ENCODE measurements around the gene SPTB.

Gene SPTB

DNA sequence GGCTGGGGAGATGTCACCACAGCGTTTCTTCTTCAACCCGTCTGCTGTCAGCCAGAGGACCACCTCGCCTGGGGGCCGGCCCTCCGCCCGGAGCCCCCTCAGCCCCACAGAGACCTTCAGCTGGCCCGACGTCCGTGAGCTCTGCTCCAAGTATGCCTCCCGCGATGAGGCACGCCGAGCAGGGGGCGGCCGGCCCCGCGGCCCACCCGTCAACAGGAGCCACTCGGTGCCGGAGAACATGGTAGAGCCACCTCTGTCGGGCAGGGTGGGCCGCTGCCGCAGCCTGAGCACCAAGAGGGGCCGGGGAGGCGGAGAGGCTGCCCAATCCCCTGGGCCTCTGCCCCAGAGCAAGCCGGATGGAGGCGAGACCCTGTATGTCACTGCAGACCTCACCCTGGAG lies 136.6 kb downstream of the SPTB start:
- H3K36me3 ChIP-seq (ENCODE audit: control insufficient read depth in 4 of 4, insufficient read depth in 4 of 4, low read length in 3 of 4), result peaks cover 0 to 81% (median 0%) of the 10 kb centered on the region in 4 experiments
- POLR2A ChIA-PET, result no interaction called here
- CTCF ChIA-PET, result interaction anchor here (1.1 to 2.4 kb wide), 2 partner anchors 18 to 23 kb away, joined by 3 to 5 read pairs; no protein-coding TSS in a partner anchor
- H3K27ac ChIP-seq (ENCODE audit: insufficient read depth in 1 of 2, low read depth in 1 of 2, low read length in 2 of 2, poor library complexity in 1 of 2, severe bottlenecking in 2 of 2), result no peak overlapping the region
- H3K27me3 ChIP-seq (replicated peaks in 2 of 5; ENCODE audit: control insufficient read depth in 4 of 5, insufficient read depth in 5 of 5, low read length in 4 of 5), result no peaks in the 10 kb centered on the region
- H3K4me1 ChIP-seq (ENCODE audit: control extremely low read depth in 1 of 4, control insufficient read depth in 4 of 4, insufficient read depth in 4 of 4, low read length in 3 of 4), result no peaks in the 10 kb centered on the region
- no peak for DNase-seq
- no peak overlapping the region for H3K4me3 ChIP-seq (ENCODE audit: control insufficient read depth in 1 of 7, extremely low read depth in 1 of 7, insufficient read depth in 4 of 7, low read depth in 2 of 7, low read length in 6 of 7)
- H3K9me3 ChIP-seq (ENCODE audit: control extremely low read depth in 1 of 5, control insufficient read depth in 4 of 5, insufficient read depth in 2 of 5, low read depth in 1 of 5, low read length in 4 of 5), result peaks cover 0 to 3% (median 0%) of the 10 kb centered on the region in 5 experiments
- WGBS (ENCODE audit: insufficient coverage), result 93% methylated on average over 19 of the region's 27 CpGs

DNA sequence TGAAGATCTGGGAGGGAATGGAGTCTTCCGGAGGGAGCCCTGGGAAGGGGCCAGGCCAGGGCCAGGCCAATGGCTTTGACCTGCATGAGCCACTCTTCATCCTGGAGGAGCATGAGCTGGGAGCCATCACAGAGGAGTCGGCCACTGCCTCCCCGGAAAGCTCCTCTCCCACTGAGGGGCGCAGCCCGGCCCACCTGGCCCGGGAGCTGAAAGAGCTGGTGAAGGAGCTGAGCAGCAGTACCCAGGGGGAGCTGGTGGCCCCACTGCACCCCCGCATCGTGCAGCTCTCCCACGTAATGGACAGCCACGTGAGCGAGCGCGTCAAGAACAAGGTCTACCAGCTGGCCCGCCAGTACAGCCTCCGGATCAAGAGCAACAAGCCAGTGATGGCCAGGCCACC lies 137.7 kb downstream of the SPTB start:
- H3K4me1 ChIP-seq (ENCODE audit: control extremely low read depth in 1 of 4, control insufficient read depth in 4 of 4, insufficient read depth in 4 of 4, low read length in 3 of 4), result peaks cover 0 to 2% (median under 1%) of the 10 kb centered on the region in 4 experiments
- no peak overlapping the region for H3K27ac ChIP-seq (ENCODE audit: insufficient read depth in 1 of 2, low read depth in 1 of 2, low read length in 2 of 2, poor library complexity in 1 of 2, severe bottlenecking in 2 of 2)
- peaks cover 0 to 79% (median 0%) of the 10 kb centered on the region in 4 experiments for H3K36me3 ChIP-seq (ENCODE audit: control insufficient read depth in 4 of 4, insufficient read depth in 4 of 4, low read length in 3 of 4)
- POLR2A ChIA-PET, result interaction anchor here (0.6 kb wide), 1 partner anchor 12 kb away, joined by 3 read pairs; no protein-coding TSS in a partner anchor
- H3K4me3 ChIP-seq (ENCODE audit: control insufficient read depth in 1 of 7, extremely low read depth in 1 of 7, insufficient read depth in 4 of 7, low read depth in 2 of 7, low read length in 6 of 7), result no peak overlapping the region
- CTCF ChIA-PET, result interaction anchor here (0.6 to 2.4 kb wide), 6 partner anchors 8 to 65 kb away, joined by 3 to 6 read pairs (median 3); no protein-coding TSS in a partner anchor
- WGBS (ENCODE audit: insufficient coverage), result 97% methylated on average over 15 of the region's 15 CpGs
- H3K27me3 ChIP-seq (replicated peaks in 2 of 5; ENCODE audit: control insufficient read depth in 4 of 5, insufficient read depth in 5 of 5, low read length in 4 of 5), result no peaks in the 10 kb centered on the region
- DNase-seq, result no peak
- H3K9me3 ChIP-seq (ENCODE audit: control extremely low read depth in 1 of 5, control insufficient read depth in 4 of 5, insufficient read depth in 2 of 5, low read depth in 1 of 5, low read length in 4 of 5), result peaks cover 0 to 3% (median 0%) of the 10 kb centered on the region in 5 experiments

GRCh38 chr14:64741200-64741599 lies 138.5 kb downstream of the SPTB start:
- Histone ChIP-seq H3K27ac (ENCODE audit: insufficient read depth in 1 of 2, low read depth in 1 of 2, low read length in 2 of 2, poor library complexity in 1 of 2, severe bottlenecking in 2 of 2) (no peak overlapping the region), H3K4me3 (ENCODE audit: control insufficient read depth in 1 of 7, extremely low read depth in 1 of 7, insufficient read depth in 4 of 7, low read depth in 2 of 7, low read length in 6 of 7) (no peak overlapping the region), H3K36me3 (ENCODE audit: control insufficient read depth in 4 of 4, insufficient read depth in 4 of 4, low read length in 3 of 4) (peaks cover 0 to 87% (median 0%) of the 10 kb centered on the region in 4 experiments), H3K4me1 (ENCODE audit: control extremely low read depth in 1 of 4, control insufficient read depth in 4 of 4, insufficient read depth in 4 of 4, low read length in 3 of 4) (peaks cover 0 to 8% (median 1%) of the 10 kb centered on the region in 4 experiments), H3K9me3 (ENCODE audit: control extremely low read depth in 1 of 5, control insufficient read depth in 4 of 5, insufficient read depth in 2 of 5, low read depth in 1 of 5, low read length in 4 of 5) (peaks cover 0 to 3% (median 0%) of the 10 kb centered on the region in 5 experiments), H3K27me3 (replicated peaks in 2 of 5; ENCODE audit: control insufficient read depth in 4 of 5, insufficient read depth in 5 of 5, low read length in 4 of 5) (no peaks in the 10 kb centered on the region)
- CTCF ChIA-PET, result interaction anchor here (1.3 to 1.6 kb wide), 2 partner anchors 9 to 24 kb away, joined by 3 to 6 read pairs; no protein-coding TSS in a partner anchor
- WGBS (ENCODE audit: insufficient coverage), result 100% methylated on average over 14 of the region's 15 CpGs
- POLR2A ChIA-PET, result interaction anchor here (0.6 kb wide), 1 partner anchor 11 kb away, joined by 3 read pairs; no protein-coding TSS in a partner anchor
- DNase-seq, result no peak

GRCh38 chr14:64738281-64738804 lies 141.4 kb downstream of the SPTB start:
- WGBS (ENCODE audit: insufficient coverage), result 100% methylated on average over 7 of the region's 9 CpGs
- no peak overlapping the region for H3K27ac ChIP-seq (ENCODE audit: insufficient read depth in 1 of 2, low read depth in 1 of 2, low read length in 2 of 2, poor library complexity in 1 of 2, severe bottlenecking in 2 of 2)
- H3K36me3 ChIP-seq (ENCODE audit: control insufficient read depth in 4 of 4, insufficient read depth in 4 of 4, low read length in 3 of 4), result peaks cover 0 to 64% (median 0%) of the 10 kb centered on the region in 4 experiments
- CTCF ChIA-PET, result no interaction called here
- no peaks in the 10 kb centered on the region for H3K27me3 ChIP-seq (replicated peaks in 2 of 5; ENCODE audit: control insufficient read depth in 4 of 5, insufficient read depth in 5 of 5, low read length in 4 of 5)
- H3K4me1 ChIP-seq (ENCODE audit: control extremely low read depth in 1 of 4, control insufficient read depth in 4 of 4, insufficient read depth in 4 of 4, low read length in 3 of 4), result peaks cover 0 to 17% (median 1%) of the 10 kb centered on the region in 4 experiments
- H3K4me3 ChIP-seq (ENCODE audit: control insufficient read depth in 1 of 7, extremely low read depth in 1 of 7, insufficient read depth in 4 of 7, low read depth in 2 of 7, low read length in 6 of 7), result no peak overlapping the region
- no peak for DNase-seq
- POLR2A ChIA-PET, result no interaction called here
- H3K9me3 ChIP-seq (ENCODE audit: control extremely low read depth in 1 of 5, control insufficient read depth in 4 of 5, insufficient read depth in 2 of 5, low read depth in 1 of 5, low read length in 4 of 5), result no peaks in the 10 kb centered on the region

GRCh38 chr14:64737391-64738280 lies 142.1 kb downstream of the SPTB start:
- Histone ChIP-seq H3K4me1 (ENCODE audit: control extremely low read depth in 1 of 4, control insufficient read depth in 4 of 4, insufficient read depth in 4 of 4, low read length in 3 of 4) (peaks cover 0 to 17% (median 1%) of the 10 kb centered on the region in 4 experiments), H3K36me3 (ENCODE audit: control insufficient read depth in 4 of 4, insufficient read depth in 4 of 4, low read length in 3 of 4) (peaks cover 0 to 60% (median 0%) of the 10 kb centered on the region in 4 experiments), H3K9me3 (ENCODE audit: control extremely low read depth in 1 of 5, control insufficient read depth in 4 of 5, insufficient read depth in 2 of 5, low read depth in 1 of 5, low read length in 4 of 5) (no peaks in the 10 kb centered on the region), H3K4me3 (ENCODE audit: control insufficient read depth in 1 of 7, extremely low read depth in 1 of 7, insufficient read depth in 4 of 7, low read depth in 2 of 7, low read length in 6 of 7) (no peak overlapping the region), H3K27ac (ENCODE audit: insufficient read depth in 1 of 2, low read depth in 1 of 2, low read length in 2 of 2, poor library complexity in 1 of 2, severe bottlenecking in 2 of 2) (no peak overlapping the region), H3K27me3 (replicated peaks in 2 of 5; ENCODE audit: control insufficient read depth in 4 of 5, insufficient read depth in 5 of 5, low read length in 4 of 5) (no peaks in the 10 kb centered on the region)
- 97% methylated on average over 10 of the region's 17 CpGs for WGBS (ENCODE audit: insufficient coverage)
- CTCF ChIA-PET, result interaction anchor here (0.7 kb wide), 1 partner anchor 15 kb away, joined by 3 read pairs; no protein-coding TSS in a partner anchor
- POLR2A ChIA-PET, result no interaction called here
- no peak for DNase-seq

GRCh38 chr14:64736271-64737169 lies 143.2 kb downstream of the SPTB start:
- H3K27ac ChIP-seq (ENCODE audit: insufficient read depth in 1 of 2, low read depth in 1 of 2, low read length in 2 of 2, poor library complexity in 1 of 2, severe bottlenecking in 2 of 2), result no peak overlapping the region
- H3K9me3 ChIP-seq (ENCODE audit: control extremely low read depth in 1 of 5, control insufficient read depth in 4 of 5, insufficient read depth in 2 of 5, low read depth in 1 of 5, low read length in 4 of 5), result no peaks in the 10 kb centered on the region
- CTCF ChIA-PET, result interaction anchor here (0.7 to 1.5 kb wide), 2 partner anchors 16 to 25 kb away, joined by 3 read pairs; no protein-coding TSS in a partner anchor
- WGBS (ENCODE audit: insufficient coverage), result 97% methylated on average over 16 of the region's 28 CpGs
- peaks cover 0 to 60% (median 0%) of the 10 kb centered on the region in 4 experiments for H3K36me3 ChIP-seq (ENCODE audit: control insufficient read depth in 4 of 4, insufficient read depth in 4 of 4, low read length in 3 of 4)
- no peak for DNase-seq
- H3K27me3 ChIP-seq (replicated peaks in 2 of 5; ENCODE audit: control insufficient read depth in 4 of 5, insufficient read depth in 5 of 5, low read length in 4 of 5), result no peaks in the 10 kb centered on the region
- POLR2A ChIA-PET, result no interaction called here
- H3K4me3 ChIP-seq (ENCODE audit: control insufficient read depth in 1 of 7, extremely low read depth in 1 of 7, insufficient read depth in 4 of 7, low read depth in 2 of 7, low read length in 6 of 7), result no peak overlapping the region
- H3K4me1 ChIP-seq (ENCODE audit: control extremely low read depth in 1 of 4, control insufficient read depth in 4 of 4, insufficient read depth in 4 of 4, low read length in 3 of 4), result peaks cover 0 to 17% (median 1%) of the 10 kb centered on the region in 4 experiments
